Amygdala (tissue), 56 donors: ENCODE measurements around the gene XRCC3.
"Not testable (repeated sequence)": the region's sequence is repeated elsewhere in the genome, so short reads cannot be mapped to it uniquely, and the experiment has no call there.

Experiments
- DNase-seq, 56 donors: peaks; one replicate each; lab custom pipeline; 2025; lab: John Stamatoyannopoulos, UW

The XRCC3 gene

DNA sequence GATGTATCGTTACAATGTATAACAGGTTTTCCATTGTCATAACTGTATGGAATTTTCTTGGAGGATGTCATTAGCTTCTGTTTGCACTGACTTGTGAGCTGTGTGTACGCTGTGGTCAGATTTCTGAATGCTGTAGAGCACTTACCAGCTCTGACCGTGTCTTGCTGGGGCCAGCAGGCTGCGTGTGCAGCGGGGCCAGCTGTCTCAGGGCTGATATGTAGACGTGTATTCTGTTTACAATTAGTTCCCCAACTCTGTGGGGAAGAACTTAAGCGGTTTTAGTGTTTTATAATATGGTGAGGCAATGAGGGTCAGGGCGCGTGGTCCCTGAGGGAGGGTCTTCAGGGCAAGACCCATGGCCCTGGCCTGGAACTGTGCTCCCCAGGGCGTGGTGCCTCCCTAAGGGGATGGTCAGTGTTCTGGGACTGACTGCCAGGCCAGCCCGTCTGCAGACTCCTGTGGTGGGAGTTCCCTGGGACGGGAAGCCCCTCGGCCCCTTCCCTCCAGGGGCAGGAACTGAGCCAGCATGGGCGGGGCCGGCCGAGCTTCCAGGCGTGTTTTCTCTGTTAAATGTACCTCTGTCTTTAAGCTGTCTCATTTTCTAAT, 18.7 kb downstream of the XRCC3 start:
- DNase-seq: no peak

DNA sequence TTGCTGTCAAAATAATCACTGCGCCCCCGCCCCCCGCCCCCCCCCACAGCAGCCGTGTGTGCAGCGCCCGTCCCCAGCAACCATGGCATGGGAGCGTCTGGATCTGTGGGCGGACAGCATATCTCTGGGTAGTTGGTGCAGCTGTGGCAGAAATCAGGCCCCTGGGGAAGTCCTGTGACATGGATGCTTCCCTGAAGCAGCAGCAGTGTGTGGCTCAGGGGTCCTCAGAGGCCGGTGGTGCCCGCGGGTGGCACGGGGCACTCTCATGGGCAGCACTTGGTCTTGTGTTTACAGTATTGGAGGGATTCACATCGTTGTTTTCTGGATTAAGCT, 19.2 kb downstream of the XRCC3 start:
- no peak for DNase-seq

GRCh38 chr14:103695296-103696069, 19.8 kb downstream of the XRCC3 start:
- no peak for DNase-seq

- peak in 4 of 56 donors; percentile 33 to 49 (median 36) for DNase-seq
Observed at GRCh38 chr14:103694572-103695026, 20.7 kb downstream of the XRCC3 start.

DNA sequence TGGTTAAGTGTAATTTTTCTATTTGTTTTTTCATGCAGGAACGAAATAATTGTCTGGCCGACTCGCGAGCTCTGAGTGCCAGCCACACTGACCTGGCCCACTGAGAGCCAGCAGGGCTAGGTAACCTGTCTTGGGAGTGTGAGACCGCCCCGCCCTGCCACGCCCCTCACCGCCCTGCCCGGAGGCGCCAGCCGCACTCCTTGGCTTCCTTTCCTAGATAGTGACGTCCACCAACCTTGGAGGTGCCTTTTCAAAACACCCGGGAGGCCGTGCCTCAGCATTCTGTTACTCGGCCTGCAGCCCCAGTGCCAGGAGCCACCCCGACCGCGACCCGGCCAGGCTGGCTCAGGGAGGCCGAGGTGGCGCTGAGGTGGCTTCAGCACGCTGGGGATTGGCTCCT, 21.7 kb downstream of the XRCC3 start:
- no peak for DNase-seq

DNA sequence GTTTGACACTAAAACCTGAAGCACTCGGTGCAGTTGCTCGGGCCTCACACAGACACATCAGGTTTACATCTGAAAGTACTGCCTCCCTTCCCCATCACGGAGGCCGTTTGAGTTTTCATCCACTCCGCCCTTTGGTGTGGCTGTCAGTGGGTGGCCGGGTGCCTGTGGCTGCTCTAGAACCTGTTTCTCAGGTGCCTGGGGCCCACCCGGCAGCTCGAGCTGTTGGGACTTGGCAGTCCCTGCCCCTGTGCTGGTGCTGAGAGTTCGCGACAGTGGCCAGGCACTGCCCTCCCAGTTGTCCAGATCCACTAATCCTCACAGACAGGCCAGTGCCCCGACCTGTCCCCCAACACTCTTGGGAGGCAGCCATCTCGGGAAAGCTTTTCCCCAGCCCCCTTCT, 22.4 kb downstream of the XRCC3 start:
- no peak for DNase-seq

DNA sequence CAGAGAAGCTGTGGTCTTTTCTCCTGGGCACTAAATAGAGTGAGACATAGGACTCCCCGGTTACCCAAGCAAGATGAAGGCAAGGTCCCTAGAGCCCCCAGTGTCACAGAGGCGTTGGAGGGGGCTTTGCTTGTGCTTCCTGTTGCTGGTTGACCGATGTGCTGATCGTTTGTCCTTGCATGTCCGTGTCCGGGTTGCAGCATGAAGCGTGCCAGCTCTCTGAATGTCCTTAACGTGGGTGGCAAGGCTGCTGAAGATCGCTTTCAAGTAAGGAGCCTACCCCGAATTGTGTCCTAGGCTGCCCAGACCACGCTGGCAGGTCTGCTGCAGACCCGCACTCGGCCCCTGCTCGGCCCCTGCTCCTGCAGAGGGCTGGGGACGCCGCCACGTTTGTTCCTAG, 23.1 kb downstream of the XRCC3 start:
- no peak for DNase-seq

- DNase-seq: not testable (repeated sequence)
Observed at GRCh38 chr14:103691655-103692054, 23.6 kb downstream of the XRCC3 start.

GRCh38 chr14:103690332-103690731, 24.9 kb downstream of the XRCC3 start:
- DNase-seq: no peak

DNA sequence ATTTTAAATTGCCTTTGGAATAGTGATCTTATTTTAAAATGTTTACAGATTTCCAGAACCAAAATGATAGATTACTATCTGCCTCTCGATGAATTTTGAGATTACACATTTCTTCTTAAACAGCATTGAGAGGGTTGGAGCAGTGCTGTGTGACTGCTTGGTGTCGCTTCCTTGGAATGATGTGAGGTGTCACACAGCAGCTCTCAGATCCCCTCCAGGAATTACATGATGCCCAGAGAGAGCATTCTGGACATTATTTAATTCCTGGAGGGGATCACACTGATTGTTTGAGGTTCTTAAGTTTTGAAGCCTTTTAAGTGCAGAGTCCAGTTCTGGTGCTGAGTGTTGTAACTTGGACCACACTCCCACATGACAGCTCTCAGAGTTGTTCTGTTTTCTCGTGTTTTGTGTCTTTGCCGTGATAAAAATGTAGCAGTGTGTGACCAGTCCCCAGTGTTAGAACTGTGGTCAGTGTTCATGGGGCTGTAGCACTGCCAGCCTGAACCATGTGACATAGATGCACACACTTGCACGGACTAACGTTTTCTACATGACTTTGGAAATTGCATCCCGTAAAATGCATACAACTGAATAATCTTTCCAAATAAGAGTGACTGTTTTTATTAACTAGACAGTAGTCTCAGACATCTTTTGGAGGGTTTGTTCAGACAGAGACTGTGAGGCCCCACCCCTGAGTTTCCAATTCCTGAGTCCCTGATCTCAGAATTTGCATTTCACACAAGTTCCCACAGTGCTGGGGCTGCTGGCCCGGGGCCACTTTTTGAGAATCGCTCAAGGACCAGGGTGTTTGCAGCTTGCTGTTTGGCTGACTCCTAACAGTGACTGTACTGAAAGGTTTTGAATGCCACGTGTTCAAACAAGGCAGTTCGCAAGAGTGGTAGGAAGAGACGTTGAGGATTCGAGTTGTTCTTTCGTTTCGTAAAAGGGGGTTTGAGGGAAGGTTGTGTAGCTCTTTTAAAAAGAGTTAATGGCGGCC, 26.0 kb downstream of the XRCC3 start:
- peak in 30 of 56 donors; percentile 22 to 77 (median 54) for DNase-seq

DNA sequence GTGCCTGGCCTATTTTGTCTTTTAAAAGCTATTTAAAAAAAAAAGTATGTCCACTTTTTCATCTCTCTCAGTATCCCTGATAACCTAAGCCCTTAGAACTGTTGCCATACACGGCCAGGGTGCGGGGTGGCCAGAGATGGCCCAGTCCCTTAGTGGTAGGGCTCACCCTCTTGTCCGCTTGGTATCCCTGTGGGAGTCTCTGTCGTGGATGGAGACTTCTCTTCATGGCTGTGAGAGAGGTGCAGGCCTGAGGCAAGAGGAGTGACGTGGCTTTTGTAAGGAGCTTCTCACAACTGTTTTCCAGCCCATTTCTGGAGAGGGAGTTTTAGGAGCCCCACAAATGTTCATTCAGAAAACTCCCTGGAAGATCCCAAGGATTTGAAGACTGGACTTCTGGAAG, 26.8 kb downstream of the XRCC3 start:
- no peak for DNase-seq

DNA sequence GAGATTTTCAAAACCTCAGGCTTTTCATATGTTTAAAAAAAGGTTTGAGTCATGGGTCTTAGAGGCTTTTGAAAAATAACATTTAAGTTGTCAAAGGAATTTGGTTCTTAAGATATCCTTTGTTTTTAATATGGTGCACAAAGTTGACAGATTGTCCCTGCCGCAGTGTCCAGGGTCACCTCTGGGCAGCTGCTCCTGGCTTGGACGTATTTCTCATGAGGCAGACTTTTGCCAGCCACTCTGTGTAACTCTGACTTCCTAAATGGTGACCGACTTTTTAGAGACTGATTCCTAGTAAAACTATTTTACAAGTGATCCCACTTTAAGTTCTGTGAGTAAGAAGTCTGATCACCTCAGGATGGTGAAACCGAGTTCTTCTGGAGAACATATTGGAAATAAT, 27.5 kb downstream of the XRCC3 start:
- no peak for DNase-seq

GRCh38 chr14:103686831-103687485, 28.3 kb downstream of the XRCC3 start:
- no peak for DNase-seq

GRCh38 chr14:103685276-103686211, 29.7 kb downstream of the XRCC3 start:
- DNase-seq: no peak

DNA sequence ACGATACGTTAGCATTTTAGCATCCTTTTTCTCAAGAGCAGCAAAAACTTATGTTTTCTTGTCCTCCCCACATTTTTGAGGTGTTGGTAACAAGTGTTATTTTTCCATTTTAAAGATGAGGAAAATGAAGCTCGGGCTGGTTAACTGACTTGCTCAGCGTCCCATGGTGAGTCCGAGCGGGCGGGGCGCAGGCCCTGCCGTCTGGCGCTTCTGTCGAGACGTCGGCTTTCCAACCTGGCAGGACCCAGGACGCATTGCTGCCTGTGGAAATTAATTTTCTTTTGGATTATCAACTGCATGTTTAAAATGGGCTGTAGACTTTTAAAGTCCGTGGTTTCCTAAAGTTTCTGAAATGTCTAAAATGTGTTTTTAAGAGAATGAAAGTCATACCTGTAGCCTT, 30.4 kb downstream of the XRCC3 start:
- no peak for DNase-seq

DNA sequence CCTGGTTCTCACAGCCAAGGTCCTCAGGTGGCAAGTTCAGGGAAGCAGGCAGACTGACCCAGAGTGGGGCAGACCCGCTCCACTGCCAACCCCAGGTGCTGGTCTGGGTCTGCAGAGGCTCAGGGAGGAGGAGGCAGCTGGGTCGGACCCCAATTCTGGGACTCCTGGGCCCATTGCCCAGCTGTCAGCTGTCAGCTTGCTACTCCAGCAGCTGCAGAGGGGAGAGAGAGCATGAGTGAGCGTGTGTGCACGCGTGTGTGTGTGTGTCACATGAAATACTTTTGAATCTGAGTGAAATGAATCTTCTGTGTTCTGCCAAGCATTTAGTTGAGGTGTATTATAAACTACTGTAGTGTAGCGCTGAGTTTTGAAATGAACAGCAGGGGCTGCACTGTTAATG, 30.8 kb downstream of the XRCC3 start:
- DNase-seq: peak in 4 of 56 donors; percentile 18 to 52 (median 41)

DNA sequence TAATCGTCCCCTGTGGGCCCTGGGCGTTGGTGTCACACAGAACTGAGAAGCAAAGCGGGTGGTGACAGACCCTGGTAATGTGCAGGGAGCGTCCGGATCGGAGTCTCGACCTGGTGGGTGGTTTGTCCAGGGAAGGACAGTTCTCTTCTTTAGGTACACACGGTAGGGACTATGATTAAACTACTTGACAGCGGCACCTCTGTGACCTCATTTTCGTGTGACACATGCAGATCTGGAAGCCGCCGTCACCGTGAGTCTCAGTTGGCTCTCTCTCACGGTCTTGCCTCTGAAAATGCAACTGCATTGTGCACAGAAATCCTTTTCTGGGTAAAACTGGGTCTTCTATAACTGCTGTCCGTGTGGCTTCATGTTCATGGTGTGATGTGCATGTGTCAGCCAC, 32.1 kb downstream of the XRCC3 start:
- DNase-seq: no peak

DNA sequence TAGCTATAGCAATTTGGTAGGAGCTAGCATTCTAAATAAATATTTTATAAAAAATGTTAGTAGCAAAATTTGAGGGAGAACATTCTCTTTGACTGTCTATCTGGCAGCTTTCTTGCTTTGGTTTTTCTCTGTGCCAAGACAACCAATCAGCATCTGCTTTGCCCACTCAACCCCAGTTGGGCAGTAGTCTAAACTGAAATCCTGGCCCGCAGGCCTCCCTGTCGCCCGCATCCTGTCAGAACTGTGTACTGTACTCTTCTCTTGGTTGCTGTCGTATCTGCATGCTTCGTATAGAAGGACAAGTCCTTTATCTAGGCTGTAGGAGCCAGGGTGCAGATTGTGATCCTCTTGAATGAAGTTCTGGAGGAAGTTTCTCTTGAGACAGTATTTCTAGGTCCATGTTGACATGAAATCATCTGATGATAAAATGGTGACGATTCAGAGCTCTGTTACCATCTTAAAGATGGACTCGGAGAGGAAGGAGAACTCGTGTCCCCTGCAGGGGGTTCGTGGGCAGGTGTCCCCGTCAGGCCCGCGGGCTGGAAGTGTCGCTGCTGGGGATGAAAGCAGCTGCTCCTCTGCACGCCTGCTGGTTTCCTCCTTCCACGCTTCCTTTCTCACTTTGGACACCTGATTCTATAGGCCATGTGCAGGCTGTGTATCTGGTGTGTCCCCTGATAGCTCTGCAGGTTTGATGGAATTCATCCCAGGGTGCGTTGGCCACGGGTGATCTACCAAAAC, 34.6 kb downstream of the XRCC3 start:
- no peak for DNase-seq

- DNase-seq: peak in 1 of 56 donors; percentile 43
Observed at GRCh38 chr14:103679351-103679750, 35.9 kb downstream of the XRCC3 start.
